ENCODE data around the gene ADGRF1.

ADGRF1 gene

GRCh38 chr6:47023573-47023972 is 18.6 kb downstream of the ADGRF1 start:
- Histone ChIP-seq H3K4me3 (ENCODE audit: low read length) (no peak overlapping the region), H3K36me3 (ENCODE audit: control insufficient read depth, low read length) (no peaks in the 10 kb centered on the region), H3K79me2 (ENCODE audit: control insufficient read depth, low read length) (no peaks in the 10 kb centered on the region), H3K27me3 (ENCODE audit: control insufficient read depth, low read length) (peaks cover 2% of the 10 kb centered on the region; the same call in 1 of the 2 replicates), H4K20me1 (ENCODE audit: control insufficient read depth, insufficient read depth, low read depth, low read length) (no peaks in the 10 kb centered on the region), H3K27ac (ENCODE audit: low read depth, low read length) (no peak overlapping the region), H3K4me2 (ENCODE audit: low read length) (no peak overlapping the region), H3K9me3 (ENCODE audit: control insufficient read depth, insufficient read depth, low read length) (no peaks in the 10 kb centered on the region), H3K4me1 (ENCODE audit: control insufficient read depth, low read length) (no peaks in the 10 kb centered on the region), H3K9me2 (replicated peaks; ENCODE audit: control insufficient read depth, low read length) (no peaks in the 10 kb centered on the region), H3F3A (ENCODE audit: control insufficient read depth, insufficient read depth) (no peaks in the 10 kb centered on the region)
- no peak for TF ChIP-seq CTCF (IDR thresholded peaks at IDR 0.05; ENCODE audit: low read depth, low read length, poor library complexity, severe bottlenecking)
- no peak for TF ChIP-seq EZH2phosphoT487 (IDR thresholded peaks at IDR 0.05; ENCODE audit: borderline replicate concordance, low read length)

GRCh38 chr6:47022191-47022590 is 19.9 kb downstream of the ADGRF1 start:
- peaks cover 2% of the 10 kb centered on the region; the same call in 1 of the 2 replicates for H3K27me3 ChIP-seq (ENCODE audit: control insufficient read depth, low read length)
- no peaks in the 10 kb centered on the region for H3K79me2 ChIP-seq (ENCODE audit: control insufficient read depth, low read length)
- no peaks in the 10 kb centered on the region for H4K20me1 ChIP-seq (ENCODE audit: control insufficient read depth, insufficient read depth, low read depth, low read length)
- no peak overlapping the region for H3K4me2 ChIP-seq (ENCODE audit: low read length)
- no peak overlapping the region for H3K4me3 ChIP-seq (ENCODE audit: low read length)
- no peaks in the 10 kb centered on the region for H3K4me1 ChIP-seq (ENCODE audit: control insufficient read depth, low read length)
- no peak overlapping the region for H3K27ac ChIP-seq (ENCODE audit: low read depth, low read length)
- H3K36me3 ChIP-seq (ENCODE audit: control insufficient read depth, low read length) = no peaks in the 10 kb centered on the region
- TF ChIP-seq EZH2phosphoT487 (IDR thresholded peaks at IDR 0.05; ENCODE audit: borderline replicate concordance, low read length) = no peak
- TF ChIP-seq CTCF (IDR thresholded peaks at IDR 0.05; ENCODE audit: low read depth, low read length, poor library complexity, severe bottlenecking) = no peak
- no peaks in the 10 kb centered on the region for H3K9me3 ChIP-seq (ENCODE audit: control insufficient read depth, insufficient read depth, low read length)
- H3K9me2 ChIP-seq (replicated peaks; ENCODE audit: control insufficient read depth, low read length) = no peaks in the 10 kb centered on the region
- no peaks in the 10 kb centered on the region for H3F3A ChIP-seq (ENCODE audit: control insufficient read depth, insufficient read depth)

GRCh38 chr6:47019941-47020340 is 22.2 kb downstream of the ADGRF1 start:
- TF ChIP-seq CTCF (IDR thresholded peaks at IDR 0.05; ENCODE audit: low read depth, low read length, poor library complexity, severe bottlenecking) (no peak), EZH2phosphoT487 (IDR thresholded peaks at IDR 0.05; ENCODE audit: borderline replicate concordance, low read length) (no peak)
- no peaks in the 10 kb centered on the region for H3K79me2 ChIP-seq (ENCODE audit: control insufficient read depth, low read length)
- H3K4me1 ChIP-seq (ENCODE audit: control insufficient read depth, low read length) = no peaks in the 10 kb centered on the region
- H3K27ac ChIP-seq (ENCODE audit: low read depth, low read length) = no peak overlapping the region
- no peaks in the 10 kb centered on the region for H3F3A ChIP-seq (ENCODE audit: control insufficient read depth, insufficient read depth)
- H3K4me3 ChIP-seq (ENCODE audit: low read length) = no peak overlapping the region
- H4K20me1 ChIP-seq (ENCODE audit: control insufficient read depth, insufficient read depth, low read depth, low read length) = no peaks in the 10 kb centered on the region
- H3K36me3 ChIP-seq (ENCODE audit: control insufficient read depth, low read length) = no peaks in the 10 kb centered on the region
- H3K9me2 ChIP-seq (replicated peaks; ENCODE audit: control insufficient read depth, low read length) = no peaks in the 10 kb centered on the region
- peaks cover 2% of the 10 kb centered on the region; the same call in 1 of the 2 replicates for H3K27me3 ChIP-seq (ENCODE audit: control insufficient read depth, low read length)
- no peaks in the 10 kb centered on the region for H3K9me3 ChIP-seq (ENCODE audit: control insufficient read depth, insufficient read depth, low read length)
- H3K4me2 ChIP-seq (ENCODE audit: low read length) = no peak overlapping the region

All from DOHH2 (cell line).